Astrocyte (in vitro differentiated cells and primary cell): ENCODE measurements around the gene GALNT17. TPM values are rescaled to one million over a fixed set of nuclear protein-coding genes. Genes with fewer than 3 reads are reported as not detected.

Experiments
- DNase-seq: peaks from one replicate; pipeline ENCODE4 v3.0.0-alpha.2; 2010; ENCODE audit warnings: low read depth
- FAIRE-seq: peaks from 2 replicates; lab custom pipeline; 2011; peaks lifted over from hg19 to GRCh38; lab: Jason Lieb, UNC
- H2AFZ ChIP-seq: 2 replicates; pipeline ENCODE4 v1.6.0; 2012; ENCODE audit warnings: low read depth, low read length, inconsistent platforms
- H3K27ac ChIP-seq: 2 replicates; pipeline ENCODE4 v1.5.1; 2011; ENCODE audit warnings: low read depth, low read length, inconsistent platforms
- H3K27me3 ChIP-seq: 2 replicates; pipeline ENCODE4 v1.6.0; 2011; ENCODE audit warnings: low read length, inconsistent platforms; ENCODE audit not compliant: insufficient read depth
- H3K36me3 ChIP-seq: 2 replicates; pipeline ENCODE4 v1.5.1; 2011; ENCODE audit warnings: low read length, inconsistent platforms; ENCODE audit not compliant: insufficient read depth
- H3K4me1 ChIP-seq: 2 replicates; pipeline ENCODE4 v1.5.1; 2011; ENCODE audit warnings: low read length, inconsistent platforms; ENCODE audit not compliant: insufficient read depth
- H3K4me2 ChIP-seq: 2 replicates; pipeline ENCODE4 v1.6.0; 2012; ENCODE audit warnings: low read length, inconsistent platforms
- H3K4me3 ChIP-seq: 2 replicates; pipeline ENCODE4 v1.5.1; 2011; ENCODE audit warnings: low read depth, mild to moderate bottlenecking, low read length, inconsistent platforms; ENCODE audit not compliant: insufficient read depth
- H3K79me2 ChIP-seq: 2 replicates; pipeline ENCODE4 v1.6.0; 2012; ENCODE audit warnings: mild to moderate bottlenecking, low read length, inconsistent platforms; ENCODE audit not compliant: insufficient read depth
- H3K9ac ChIP-seq: 2 replicates; pipeline ENCODE4 v1.6.0; 2012; ENCODE audit warnings: mild to moderate bottlenecking, low read length, inconsistent platforms
- H3K9me3 ChIP-seq: 2 replicates; pipeline ENCODE4 v1.5.1; 2012; ENCODE audit warnings: low read depth, mild to moderate bottlenecking, low read length, inconsistent platforms; ENCODE audit not compliant: insufficient read depth
- H4K20me1 ChIP-seq: 2 replicates; pipeline ENCODE4 v1.6.0; 2012; ENCODE audit warnings: low read length, inconsistent platforms; ENCODE audit not compliant: insufficient read depth
- H3K27ac Mint-ChIP-seq: one replicate; pipeline ENCODE4 v1.8.0; 2021; ENCODE audit warnings: mild to moderate bottlenecking, mixed read lengths; ENCODE audit not compliant: unreplicated experiment
- H3K27me3 Mint-ChIP-seq: one replicate; pipeline ENCODE4 v1.8.0; 2021; ENCODE audit warnings: low read depth, mixed read lengths; ENCODE audit not compliant: unreplicated experiment
- H3K36me3 Mint-ChIP-seq: one replicate; pipeline ENCODE4 v1.8.0; 2021; ENCODE audit warnings: low read depth, mixed read lengths; ENCODE audit not compliant: unreplicated experiment
- H3K4me1 Mint-ChIP-seq: one replicate; pipeline ENCODE4 v1.8.0; 2021; ENCODE audit warnings: low read depth, mixed read lengths; ENCODE audit not compliant: unreplicated experiment
- H3K4me3 Mint-ChIP-seq: one replicate; pipeline ENCODE4 v1.8.0; 2021; ENCODE audit warnings: mild to moderate bottlenecking, moderate library complexity, mixed read lengths; ENCODE audit not compliant: unreplicated experiment
- H3K9me3 Mint-ChIP-seq: one replicate; pipeline ENCODE4 v1.8.0; 2021; ENCODE audit warnings: mild to moderate bottlenecking, mixed read lengths; ENCODE audit not compliant: unreplicated experiment
- EZH2 ChIP-seq: IDR thresholded peaks from 2 replicates; pipeline ENCODE4 v1.6.1; 2012; ENCODE audit warnings: mild to moderate bottlenecking, low read length, inconsistent platforms; ENCODE audit not compliant: insufficient read depth
- total RNA-seq: library from RNA; stranded (reverse); gene quantifications from 2 replicates; pipeline ENCODE4 v1.2.1, GENCODE V29; 2021
- TF ChIP-seq, protein P1 (sequence below): IDR thresholded peaks from 2 replicates; pipeline ENCODE4 v1.5.1; 2011; ENCODE audit warnings: low read depth, mild to moderate bottlenecking, inconsistent platforms, low read length, moderate library complexity; ENCODE audit not compliant: insufficient read depth

Gene GALNT17
- total RNA-seq, 1 donor from 2014 or later, result 7.8 TPM

DNA sequence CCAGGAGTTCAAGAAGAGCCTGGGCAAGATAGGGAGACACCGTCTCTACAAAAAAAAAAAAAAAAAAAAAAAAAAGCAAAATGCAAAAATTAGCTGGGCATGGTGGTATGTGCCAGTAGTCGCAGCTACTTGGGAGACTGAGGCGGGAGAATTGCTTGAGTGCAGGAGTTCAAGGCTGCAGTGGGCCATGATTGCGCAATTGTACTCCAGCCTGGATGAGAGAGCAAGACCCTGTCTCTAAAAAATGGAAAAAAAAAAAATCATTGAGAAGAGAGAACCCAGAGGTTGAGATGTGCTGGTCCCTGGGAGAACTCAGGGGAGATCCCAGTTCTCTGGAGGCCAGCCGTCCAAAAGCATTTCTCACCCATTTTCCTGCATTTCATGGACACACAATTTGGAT lies 95.2 kb downstream of the GALNT17 start:
- Mint-ChIP-seq H3K4me3 (no peak overlapping the region), H3K4me1 (no peaks in the 10 kb centered on the region), H3K27me3 (no peaks in the 10 kb centered on the region), H3K9me3 (peaks cover 14% of the 10 kb centered on the region), H3K36me3 (peaks cover 11% of the 10 kb centered on the region), H3K27ac (no peak overlapping the region)
- H3K4me1 ChIP-seq, result no peaks in the 10 kb centered on the region
- no peaks in the 10 kb centered on the region for H3K79me2 ChIP-seq
- TF ChIP-seq, protein P1, sequence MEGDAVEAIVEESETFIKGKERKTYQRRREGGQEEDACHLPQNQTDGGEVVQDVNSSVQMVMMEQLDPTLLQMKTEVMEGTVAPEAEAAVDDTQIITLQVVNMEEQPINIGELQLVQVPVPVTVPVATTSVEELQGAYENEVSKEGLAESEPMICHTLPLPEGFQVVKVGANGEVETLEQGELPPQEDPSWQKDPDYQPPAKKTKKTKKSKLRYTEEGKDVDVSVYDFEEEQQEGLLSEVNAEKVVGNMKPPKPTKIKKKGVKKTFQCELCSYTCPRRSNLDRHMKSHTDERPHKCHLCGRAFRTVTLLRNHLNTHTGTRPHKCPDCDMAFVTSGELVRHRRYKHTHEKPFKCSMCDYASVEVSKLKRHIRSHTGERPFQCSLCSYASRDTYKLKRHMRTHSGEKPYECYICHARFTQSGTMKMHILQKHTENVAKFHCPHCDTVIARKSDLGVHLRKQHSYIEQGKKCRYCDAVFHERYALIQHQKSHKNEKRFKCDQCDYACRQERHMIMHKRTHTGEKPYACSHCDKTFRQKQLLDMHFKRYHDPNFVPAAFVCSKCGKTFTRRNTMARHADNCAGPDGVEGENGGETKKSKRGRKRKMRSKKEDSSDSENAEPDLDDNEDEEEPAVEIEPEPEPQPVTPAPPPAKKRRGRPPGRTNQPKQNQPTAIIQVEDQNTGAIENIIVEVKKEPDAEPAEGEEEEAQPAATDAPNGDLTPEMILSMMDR, result no peak
- TF ChIP-seq EZH2, result no peak
- H3K27ac ChIP-seq, result no peak overlapping the region
- no peaks in the 10 kb centered on the region for H3K36me3 ChIP-seq
- H3K9me3 ChIP-seq, result peaks cover 10% of the 10 kb centered on the region
- H3K4me2 ChIP-seq, result no peak overlapping the region
- H4K20me1 ChIP-seq, result no peaks in the 10 kb centered on the region
- H3K27me3 ChIP-seq, result no peaks in the 10 kb centered on the region
- DNase-seq, result no peak
- no peak overlapping the region for H3K4me3 ChIP-seq
- H2AFZ ChIP-seq, result no peak overlapping the region
- FAIRE-seq, result no peak
- no peak overlapping the region for H3K9ac ChIP-seq

DNA sequence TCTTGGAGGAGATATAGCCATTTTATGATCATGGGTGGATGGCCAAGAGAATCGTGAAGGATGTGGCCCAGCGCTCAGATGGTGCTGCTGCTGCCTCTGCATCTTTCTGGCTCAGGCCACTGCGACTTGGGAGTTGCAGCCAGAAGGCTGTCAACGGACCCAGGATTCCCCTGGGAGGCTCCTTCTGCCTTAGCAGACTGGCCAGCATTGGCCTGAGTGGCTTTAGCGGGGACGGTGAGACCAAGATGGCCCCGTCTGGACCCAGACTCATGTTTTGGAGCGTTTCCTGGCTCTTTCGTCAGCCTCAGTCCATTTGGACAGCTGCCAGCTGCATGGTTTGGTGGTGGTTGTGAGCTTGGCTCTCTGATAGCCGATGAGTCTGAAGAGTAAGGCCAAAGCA lies 97.2 kb downstream of the GALNT17 start:
- Histone ChIP-seq H3K27me3 (no peaks in the 10 kb centered on the region), H3K9me3 (peaks cover 10% of the 10 kb centered on the region), H3K36me3 (no peaks in the 10 kb centered on the region), H3K9ac (no peak overlapping the region), H3K4me3 (no peak overlapping the region), H4K20me1 (no peaks in the 10 kb centered on the region), H3K4me2 (no peak overlapping the region), H3K27ac (no peak overlapping the region), H3K4me1 (no peaks in the 10 kb centered on the region), H2AFZ (no peak overlapping the region), H3K79me2 (no peaks in the 10 kb centered on the region)
- Mint-ChIP-seq H3K9me3 (peaks cover 17% of the 10 kb centered on the region), H3K4me1 (no peaks in the 10 kb centered on the region), H3K27ac (no peak overlapping the region), H3K4me3 (no peak overlapping the region), H3K27me3 (no peaks in the 10 kb centered on the region), H3K36me3 (peaks cover 11% of the 10 kb centered on the region)
- no peak for DNase-seq
- FAIRE-seq, result no peak
- TF ChIP-seq EZH2, result no peak
- TF ChIP-seq, protein P1, result no peak

DNA sequence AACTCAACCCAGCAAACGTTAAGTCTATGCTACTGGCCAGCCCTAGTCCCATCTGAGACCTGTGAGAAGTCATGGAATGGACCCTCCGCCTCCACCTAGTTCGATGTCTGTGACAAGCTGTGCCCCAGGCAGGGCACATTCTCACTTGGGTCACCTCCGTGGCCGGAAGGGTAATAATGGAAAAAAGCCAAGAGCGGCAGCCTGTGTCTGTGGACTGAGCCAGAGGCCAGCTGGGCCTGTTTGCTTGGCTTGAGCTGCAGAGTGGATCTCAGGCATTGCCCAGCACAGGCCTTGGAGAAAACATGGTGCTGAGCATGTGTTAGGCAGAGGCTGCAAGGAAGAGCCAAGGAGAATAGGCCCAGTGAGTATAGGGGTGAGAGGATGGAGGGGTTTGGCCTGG lies 97.8 kb downstream of the GALNT17 start:
- no peak for DNase-seq
- Mint-ChIP-seq H3K4me1 (no peaks in the 10 kb centered on the region), H3K4me3 (no peak overlapping the region), H3K9me3 (peaks cover 17% of the 10 kb centered on the region), H3K36me3 (peaks cover 11% of the 10 kb centered on the region), H3K27me3 (no peaks in the 10 kb centered on the region), H3K27ac (no peak overlapping the region)
- Histone ChIP-seq H3K79me2 (no peaks in the 10 kb centered on the region), H3K4me2 (no peak overlapping the region), H3K36me3 (no peaks in the 10 kb centered on the region), H3K27me3 (no peaks in the 10 kb centered on the region), H2AFZ (no peak overlapping the region), H3K9ac (no peak overlapping the region), H4K20me1 (no peaks in the 10 kb centered on the region), H3K4me1 (no peaks in the 10 kb centered on the region), H3K4me3 (no peak overlapping the region), H3K27ac (no peak overlapping the region), H3K9me3 (peaks cover 10% of the 10 kb centered on the region)
- no peak for FAIRE-seq
- TF ChIP-seq EZH2, result no peak
- TF ChIP-seq, protein P1, result no peak
